HL-60/S4 (cell line): Measurements from ENCODE around the gene HCRTR2.

Experiments used
- in situ Hi-C: fragments of 300-500 bp; cut with MboI; formaldehyde crosslinking; loops from 2 replicates; pipeline ENCODE4 v1.14.3; 2022; ENCODE audit warnings: low sequenced_read_pairs

Gene HCRTR2

DNA sequence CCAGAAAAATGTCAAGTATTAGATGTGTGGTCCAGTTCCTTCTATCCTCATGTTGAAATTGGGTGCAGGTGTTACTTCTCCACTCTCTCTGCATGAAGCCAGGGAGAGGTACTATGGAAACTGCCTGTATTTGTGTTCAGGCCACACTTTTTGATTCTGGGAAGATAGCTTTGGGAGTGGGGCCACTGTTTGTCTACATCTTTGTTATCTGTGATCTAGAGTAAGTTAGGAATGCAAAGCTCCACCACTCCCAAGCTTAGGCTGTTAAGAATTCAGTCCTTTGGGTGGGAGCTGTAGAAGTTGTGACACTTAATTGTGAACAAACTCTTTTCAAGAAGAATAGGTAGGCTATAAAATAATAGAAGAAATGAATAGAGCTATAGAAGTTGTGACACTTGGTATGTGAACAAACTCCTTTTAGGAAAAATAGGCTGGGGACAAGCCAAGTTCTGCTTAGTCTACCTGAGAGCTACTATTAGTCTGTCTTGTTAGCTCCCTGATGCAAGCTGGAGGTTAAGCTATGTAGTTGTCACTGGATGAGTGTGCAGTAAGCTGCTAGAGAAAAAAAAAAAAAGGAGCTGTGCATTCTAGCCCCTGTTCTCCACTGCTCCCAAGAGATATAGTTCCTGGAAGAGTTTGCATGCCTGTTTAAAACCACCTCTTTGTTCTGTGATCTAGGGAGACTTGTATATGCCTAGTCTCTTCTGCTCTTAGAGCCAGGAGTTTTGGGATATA is 145.8 kb downstream of the HCRTR2 start:
- in situ Hi-C loops = no loop called here

DNA sequence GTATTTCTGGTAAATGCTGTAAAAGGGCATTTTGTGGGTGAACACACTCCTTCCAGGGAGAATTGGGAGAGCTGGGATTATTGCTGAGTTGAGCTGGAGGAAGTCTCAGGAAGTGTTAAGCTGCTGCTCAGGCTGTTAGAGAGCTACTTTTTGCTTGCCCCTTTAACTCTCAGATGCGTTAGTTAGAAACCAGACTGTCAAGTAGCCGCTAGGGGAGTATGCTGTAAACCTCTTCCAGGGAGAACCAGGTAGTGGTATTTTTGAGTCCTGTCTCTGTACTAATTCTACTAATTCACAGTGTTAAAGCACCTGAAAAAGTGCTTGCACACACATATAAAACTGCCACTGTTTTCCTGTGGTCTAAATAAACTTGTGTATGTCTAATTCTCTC is 146.4 kb downstream of the HCRTR2 start:
- in situ Hi-C loops = no loop called here

DNA sequence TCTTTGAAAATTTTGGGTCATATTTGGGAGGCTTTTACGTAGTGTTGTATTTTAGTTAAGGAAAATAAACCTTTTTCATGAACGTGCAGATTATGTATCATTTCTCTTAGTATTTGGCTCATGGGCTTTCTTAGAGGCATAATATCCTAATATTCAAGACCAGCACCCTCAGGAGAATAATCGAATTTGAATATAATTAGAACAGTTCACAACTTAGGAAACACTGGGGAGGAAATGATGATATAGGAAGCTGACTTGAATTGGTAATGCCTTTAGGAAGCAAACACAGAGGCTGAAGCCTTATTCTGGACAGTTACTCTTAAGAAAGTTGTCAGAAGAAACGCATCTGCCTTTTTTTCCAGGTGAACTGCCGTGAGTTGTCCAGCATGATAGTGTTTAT is 152.9 kb downstream of the HCRTR2 start, which contains the start of gene GFRAL:
Gene GFRAL, plus strand, starts transcription at position 301 of the 400 bp plus-strand sequence. Its CDS starts 86 bp downstream, at position 387.
- in situ Hi-C loops = no loop called here
